Thyroid gland (tissue), 4 donors: ENCODE measurements around the gene NPAT. TPM values are rescaled to one million over a fixed set of nuclear protein-coding genes. Genes with fewer than 3 reads are reported as not detected.

ENCODE experiments used
- DNase-seq, 2 donors: peaks; one replicate each; pipeline ENCODE4 v3.0.0-alpha.2; 2019
- H3K27ac ChIP-seq, 3 donors: fragments of 200-600 bp; sonication (generic); 1 replicate in 2 of 3; 2 replicates in 1 of 3; pipeline ENCODE4 v1.5.1; 2016 to 2019; ENCODE audit warnings: mild to moderate bottlenecking in 1 of 3, moderate library complexity in 1 of 3
- H3K27me3 ChIP-seq: fragments of 200-600 bp; sonication (generic); one replicate; pipeline ENCODE4 v1.5.1; 2019
- H3K36me3 ChIP-seq, 2 donors: fragments of 200-600 bp; sonication (generic); one replicate each; pipeline ENCODE4 v1.5.1; 2016 to 2019
- H3K4me1 ChIP-seq, 2 donors: fragments of 200-600 bp; sonication (generic); one replicate each; pipeline ENCODE4 v1.5.1; 2017 to 2019
- H3K4me3 ChIP-seq, 3 donors: fragments of 200-600 bp; sonication (generic); replicated peaks in 1 of 3; 1 replicate in 2 of 3; 2 replicates in 1 of 3; pipeline ENCODE4 v1.5.1; 2016; ENCODE audit warnings: mild to moderate bottlenecking in 1 of 3
- H3K9me3 ChIP-seq: fragments of 200-600 bp; sonication (generic); one replicate; pipeline ENCODE4 v1.5.1; 2017
- CTCF ChIP-seq, 6 experiments: fragments of 200-600 bp in 3 of 6; fragments of 450-650 bp in 3 of 6; sonication (generic) in 3 of 6; IDR thresholded peaks; one replicate each; pipeline ENCODE4 v1.5.1; 2016 to 2019; ENCODE audit warnings: antibody characterized with exemption in 6 of 6, mild to moderate bottlenecking in 2 of 6, inconsistent platforms in 1 of 6, moderate library complexity in 1 of 6
- POLR2A ChIP-seq, 2 donors: fragments of 450-650 bp; IDR thresholded peaks; one replicate each; pipeline ENCODE4 v1.6.1; 2017; ENCODE audit warnings: antibody characterized with exemption in 2 of 2, mild to moderate bottlenecking in 2 of 2, moderate library complexity in 1 of 2
- WGBS, 2 donors: methylation state at CpG; one replicate each; pipeline ENCODE4 v1.1.5; 2017; 5-methylcytosine and 5-hydroxymethylcytosine counted together
- intact Hi-C: fragments of 100-400 bp; cut with DNase I; formaldehyde crosslinking; loops from one replicate; pipeline ENCODE4 v1.15.1; 2023
- total RNA-seq, 4 donors: library from RNA; depleted of rRNA; stranded (reverse); fragments of >200 nt; gene quantifications; one replicate each; pipeline ENCODE4 v1.2.3, GENCODE V29; 2016

The NPAT gene
- total RNA-seq, 4 donors from 2014 or later: 20.6 to 48.0 (median 27.4) TPM

- TF ChIP-seq POLR2A (IDR thresholded peaks at IDR 0.05) (no peak), CTCF (IDR thresholded peaks at IDR 0.05) (no peak)
- peaks cover 0 to 6% of the 10 kb centered on the region in 2 donors for H3K36me3 ChIP-seq
- H3K4me3 ChIP-seq: no peak overlapping the region
- H3K9me3 ChIP-seq: no peaks in the 10 kb centered on the region
- 97% methylated on average over 2 of the region's 2 CpGs for WGBS, 2 donors
- no peak overlapping the region for H3K27ac ChIP-seq
- H3K4me1 ChIP-seq: no peaks in the 10 kb centered on the region
- H3K27me3 ChIP-seq: no peaks in the 10 kb centered on the region
- DNase-seq: no peak
- intact Hi-C loops: no loop called here
Observed at GRCh38 chr11:108242422-108242821, 20.0 kb upstream of the NPAT start.

GRCh38 chr11:108241330-108242037, 19.0 kb upstream of the NPAT start:
- TF ChIP-seq CTCF (IDR thresholded peaks at IDR 0.05): no peak
- no peak for TF ChIP-seq POLR2A (IDR thresholded peaks at IDR 0.05)
- Histone ChIP-seq H3K9me3 (no peaks in the 10 kb centered on the region), H3K36me3 (peaks cover 0 to 6% of the 10 kb centered on the region in 2 donors), H3K4me1 (no peaks in the 10 kb centered on the region), H3K4me3 (no peak overlapping the region), H3K27me3 (no peaks in the 10 kb centered on the region), H3K27ac (no peak overlapping the region)
- WGBS, 2 donors: 95 to 98% methylated on average over 4 of the region's 4 CpGs
- intact Hi-C loops: no loop called here
- no peak for DNase-seq

GRCh38 chr11:108239076-108239475, 16.6 kb upstream of the NPAT start:
- Histone ChIP-seq H3K27ac (no peak overlapping the region), H3K4me1 (no peaks in the 10 kb centered on the region), H3K9me3 (no peaks in the 10 kb centered on the region), H3K36me3 (peaks cover 5 to 6% of the 10 kb centered on the region in 2 donors), H3K27me3 (no peaks in the 10 kb centered on the region), H3K4me3 (no peak overlapping the region)
- TF ChIP-seq POLR2A (IDR thresholded peaks at IDR 0.05): no peak
- no peak for TF ChIP-seq CTCF (IDR thresholded peaks at IDR 0.05)
- intact Hi-C loops: no loop called here
- no peak for DNase-seq

- Histone ChIP-seq H3K36me3 (peaks cover 4 to 5% of the 10 kb centered on the region in 2 donors), H3K27ac (no peak overlapping the region), H3K4me3 (no peak overlapping the region), H3K4me1 (no peaks in the 10 kb centered on the region), H3K27me3 (no peaks in the 10 kb centered on the region), H3K9me3 (no peaks in the 10 kb centered on the region)
- intact Hi-C loops: no loop called here
- WGBS, 2 donors: 94 to 100% methylated on average over 1 of the region's 1 CpG
- TF ChIP-seq POLR2A (IDR thresholded peaks at IDR 0.05) (no peak), CTCF (IDR thresholded peaks at IDR 0.05) (no peak)
- no peak for DNase-seq
Observed at GRCh38 chr11:108237058-108237481, 14.6 kb upstream of the NPAT start.

GRCh38 chr11:108235633-108236032, 13.2 kb upstream of the NPAT start:
- intact Hi-C loops: no loop called here
- DNase-seq: no peak
- Histone ChIP-seq H3K9me3 (no peaks in the 10 kb centered on the region), H3K4me1 (no peaks in the 10 kb centered on the region), H3K27ac (no peak overlapping the region), H3K36me3 (peaks cover 4 to 5% of the 10 kb centered on the region in 2 donors), H3K4me3 (no peak overlapping the region), H3K27me3 (no peaks in the 10 kb centered on the region)
- 98 to 99% methylated on average over 2 of the region's 2 CpGs for WGBS, 2 donors
- TF ChIP-seq CTCF (IDR thresholded peaks at IDR 0.05) (no peak), POLR2A (IDR thresholded peaks at IDR 0.05) (no peak)
